Mucosa of stomach (tissue), 1 donor: ENCODE results near the gene ACAN.

Experiments used
- H3K27me3 ChIP-seq: one replicate; pipeline ENCODE4 v1.7.0; 2013; ENCODE audit warnings: mild to moderate bottlenecking, low read length; ENCODE audit not compliant: control insufficient read depth, insufficient read depth
- H3K36me3 ChIP-seq: one replicate; pipeline ENCODE4 v1.7.0; 2013; ENCODE audit warnings: low read length; ENCODE audit not compliant: control insufficient read depth, insufficient read depth
- H3K4me1 ChIP-seq: one replicate; pipeline ENCODE4 v1.7.0; 2013; ENCODE audit warnings: mild to moderate bottlenecking, low read length; ENCODE audit not compliant: control insufficient read depth, insufficient read depth
- H3K4me3 ChIP-seq: one replicate; pipeline ENCODE4 v1.7.0; 2013; ENCODE audit warnings: low read length
- H3K9ac ChIP-seq: one replicate; pipeline ENCODE4 v1.7.0; 2013; ENCODE audit warnings: mild to moderate bottlenecking, low read length, moderate library complexity
- H3K9me3 ChIP-seq: one replicate; pipeline ENCODE4 v1.7.0; 2013; ENCODE audit warnings: mild to moderate bottlenecking, low read length, moderate library complexity; ENCODE audit not compliant: control insufficient read depth
- donor health status: Pancreatic carcinoma.

Gene ACAN

DNA sequence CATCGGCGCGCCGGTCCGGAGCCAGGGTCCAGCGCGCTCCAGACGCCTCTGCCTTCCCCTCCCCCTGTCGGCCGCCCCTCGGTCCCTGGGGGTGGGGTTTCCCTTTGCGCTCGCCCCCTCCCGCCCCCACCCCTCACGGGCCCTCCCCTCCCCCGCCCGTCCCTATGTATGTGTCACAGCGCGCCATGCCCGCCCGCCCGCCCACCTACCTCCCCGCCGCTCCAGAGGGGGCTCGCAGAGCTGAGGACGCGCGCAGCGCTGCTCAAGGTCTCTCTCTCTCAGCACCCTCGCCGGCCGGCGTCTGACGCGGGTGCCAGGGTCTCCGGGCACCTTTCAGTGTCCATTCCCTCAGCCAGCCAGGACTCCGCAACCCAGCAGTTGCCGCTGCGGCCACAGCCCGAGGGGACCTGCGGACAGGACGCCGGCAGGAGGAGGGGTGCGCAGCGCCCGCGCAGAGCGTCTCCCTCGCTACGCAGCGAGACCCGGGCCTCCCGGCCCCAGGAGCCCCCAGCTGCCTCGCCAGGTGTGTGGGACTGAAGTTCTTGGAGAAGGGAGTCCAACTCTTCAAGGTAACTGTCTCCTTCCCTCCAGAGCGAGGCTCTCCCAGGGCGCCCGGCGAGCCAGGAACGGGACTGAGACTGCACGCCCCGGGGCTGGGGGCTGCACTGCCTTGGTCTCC, at the start of gene ACAN:
ACAN (plus strand) TSS at position 196 of the 679 bp plus-strand sequence. CDS start 32,771 bp downstream, outside the sequence.
- peaks cover 33% of the 10 kb centered on the region for H3K27me3 ChIP-seq
- no peaks in the 10 kb centered on the region for H3K9me3 ChIP-seq
- no peak within 1 kb of the TSS for H3K4me3 ChIP-seq
- H3K4me1 ChIP-seq = no peaks in the 10 kb centered on the region
- H3K9ac ChIP-seq = no peak within 1 kb of the TSS
- no peaks in the 10 kb centered on the region for H3K36me3 ChIP-seq

DNA sequence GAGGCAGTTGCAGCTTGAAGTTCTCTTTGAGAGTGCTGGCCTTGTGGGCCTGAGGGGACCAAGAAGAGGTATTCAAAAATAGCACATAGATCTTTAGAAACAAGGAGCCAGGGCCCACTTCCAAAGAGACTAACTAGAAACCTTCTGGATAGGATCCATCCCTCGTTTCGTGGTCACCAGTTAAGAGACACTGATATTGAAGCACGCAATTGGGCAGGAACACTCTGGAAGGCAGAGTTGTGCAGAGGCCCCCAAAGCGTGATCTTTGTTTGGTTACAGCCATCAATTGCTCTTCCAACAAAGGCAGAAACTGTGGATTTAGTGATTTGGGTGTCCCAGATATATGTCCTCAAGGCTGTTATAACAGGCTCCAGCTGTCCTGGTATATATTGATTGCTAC, 46.7 kb upstream of the ACAN start:
- H3K9me3 ChIP-seq = no peaks in the 10 kb centered on the region
- no peaks in the 10 kb centered on the region for H3K27me3 ChIP-seq
- H3K4me3 ChIP-seq = no peak overlapping the region
- H3K4me1 ChIP-seq = no peaks in the 10 kb centered on the region
- H3K36me3 ChIP-seq = no peaks in the 10 kb centered on the region
- no peak overlapping the region for H3K9ac ChIP-seq

DNA sequence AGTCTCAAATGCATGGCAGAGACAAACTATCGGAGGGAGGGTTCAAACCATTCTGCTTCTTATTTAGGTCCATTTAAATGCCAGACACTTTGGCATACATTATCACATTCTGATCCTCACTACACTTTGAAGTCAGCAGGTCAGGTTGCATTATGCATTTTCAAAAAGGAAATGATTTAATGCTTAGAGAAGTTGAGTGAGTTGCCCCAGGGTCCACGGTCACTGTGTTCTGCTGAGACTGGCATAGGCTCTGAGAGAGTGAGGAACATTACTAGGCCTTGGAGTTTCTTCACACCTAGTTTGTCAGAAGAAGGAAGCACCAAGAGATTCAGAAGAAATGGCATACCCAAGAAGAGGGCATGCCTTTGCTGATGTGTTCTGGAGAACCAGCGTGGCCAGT, 46.3 kb upstream of the ACAN start:
- H3K36me3 ChIP-seq = no peaks in the 10 kb centered on the region
- H3K4me3 ChIP-seq = no peak overlapping the region
- H3K9ac ChIP-seq = no peak overlapping the region
- no peaks in the 10 kb centered on the region for H3K9me3 ChIP-seq
- H3K4me1 ChIP-seq = no peaks in the 10 kb centered on the region
- H3K27me3 ChIP-seq = no peaks in the 10 kb centered on the region

DNA sequence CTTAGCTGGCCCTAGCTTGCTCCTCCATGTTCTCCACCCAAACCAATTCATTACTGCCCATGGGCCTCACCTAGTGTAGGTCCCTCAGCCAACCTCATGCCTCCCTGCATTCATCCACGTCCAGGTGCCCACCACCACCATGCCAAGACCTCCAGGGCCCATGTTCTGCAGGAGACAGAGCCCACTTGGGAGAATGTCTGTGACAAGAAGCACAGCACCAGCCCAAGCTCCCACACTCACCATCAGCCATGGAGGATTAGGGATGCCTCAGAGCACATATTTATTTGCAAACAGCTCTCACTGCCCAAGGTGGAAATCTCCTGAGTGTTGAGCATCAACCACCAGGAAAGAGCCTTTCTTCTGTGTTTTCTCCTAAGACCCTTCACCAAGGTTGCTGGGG, 43.4 kb upstream of the ACAN start:
- Histone ChIP-seq H3K4me1 (no peaks in the 10 kb centered on the region), H3K4me3 (no peak overlapping the region), H3K36me3 (no peaks in the 10 kb centered on the region), H3K27me3 (no peaks in the 10 kb centered on the region), H3K9me3 (no peaks in the 10 kb centered on the region), H3K9ac (no peak overlapping the region)

DNA sequence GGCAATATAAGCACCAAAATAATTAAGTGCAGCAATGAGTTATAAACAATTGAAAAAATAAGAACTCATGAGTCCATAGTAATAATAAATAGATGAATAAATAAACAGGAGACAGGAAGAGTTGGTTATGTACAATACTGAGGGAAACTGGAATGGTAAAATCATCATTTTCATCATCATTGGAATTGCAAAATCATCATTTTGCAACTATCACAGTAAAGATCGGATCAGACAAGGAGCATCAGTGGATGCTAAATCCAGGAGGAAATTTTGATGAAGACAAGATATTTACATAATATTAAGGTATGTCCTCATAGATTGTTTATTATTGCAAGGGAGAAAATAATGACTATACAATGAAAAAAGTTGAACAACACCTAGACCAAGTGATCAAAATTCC, 38.8 kb upstream of the ACAN start:
- Histone ChIP-seq H3K9me3 (no peaks in the 10 kb centered on the region), H3K4me1 (no peaks in the 10 kb centered on the region), H3K36me3 (no peaks in the 10 kb centered on the region), H3K27me3 (peaks cover 9% of the 10 kb centered on the region), H3K9ac (no peak overlapping the region), H3K4me3 (no peak overlapping the region)

DNA sequence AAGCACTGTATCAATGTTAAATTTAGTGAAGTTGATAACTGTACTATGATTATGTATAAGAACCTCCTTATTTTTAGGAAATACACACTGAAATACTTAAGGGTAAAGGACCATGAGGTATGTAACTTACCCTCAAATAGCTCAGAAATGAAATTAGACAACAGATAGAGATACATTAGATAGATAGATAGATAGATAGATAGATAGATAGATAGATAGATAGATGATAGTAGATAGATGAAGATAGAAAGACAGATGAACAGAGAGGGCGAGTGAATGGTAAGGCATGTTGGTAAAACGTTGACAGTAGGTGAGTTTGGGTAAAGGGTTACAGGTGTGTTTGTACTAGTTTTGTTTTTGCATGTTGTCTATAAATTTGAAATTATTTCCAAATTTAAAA, 38.0 kb upstream of the ACAN start:
- Histone ChIP-seq H3K4me1 (no peaks in the 10 kb centered on the region), H3K9ac (no peak overlapping the region), H3K36me3 (no peaks in the 10 kb centered on the region), H3K4me3 (no peak overlapping the region), H3K27me3 (peaks cover 9% of the 10 kb centered on the region), H3K9me3 (no peaks in the 10 kb centered on the region)

DNA sequence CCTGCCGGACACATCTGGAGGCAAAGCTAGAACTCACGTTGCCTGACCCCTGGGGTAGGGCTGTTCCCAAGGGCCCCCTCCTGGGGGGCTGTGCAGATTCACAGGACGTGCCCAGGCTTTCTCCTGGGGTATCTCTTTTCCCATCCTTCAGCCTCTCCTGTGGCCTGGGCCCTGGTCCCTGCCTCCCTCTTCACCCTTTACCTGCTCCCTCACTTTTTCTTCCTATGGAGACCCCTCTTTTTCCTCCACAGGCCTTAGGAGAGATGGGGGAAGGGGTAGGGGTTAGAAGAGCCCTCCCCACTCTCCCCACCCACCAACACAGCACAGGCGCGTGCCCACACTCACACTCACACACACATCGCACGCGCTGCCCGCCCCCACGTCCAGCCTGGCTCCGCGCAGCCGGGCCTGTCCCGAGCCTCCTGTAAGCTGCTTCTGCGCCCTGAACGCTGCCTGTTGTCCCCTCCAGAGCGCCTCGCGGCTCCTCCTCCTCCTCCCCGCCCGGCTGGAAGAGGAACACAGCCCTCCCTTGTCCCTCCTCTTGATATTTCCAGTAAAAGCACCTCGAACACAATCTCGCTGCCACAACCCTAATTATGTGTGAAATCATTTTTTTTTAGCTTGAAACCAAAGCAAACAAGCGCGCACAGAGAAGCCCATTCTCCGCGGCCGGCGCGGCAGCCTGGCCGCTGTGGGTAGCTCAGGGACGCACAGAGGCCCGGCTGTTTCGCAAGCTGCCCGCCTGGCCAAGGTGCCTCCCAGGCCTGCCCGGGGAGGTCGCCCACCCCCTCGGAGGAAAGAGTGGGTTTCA, 33.9 kb upstream of the ACAN start:
- Histone ChIP-seq H3K9me3 (no peaks in the 10 kb centered on the region), H3K4me1 (no peaks in the 10 kb centered on the region), H3K9ac (no peak overlapping the region), H3K4me3 (no peak overlapping the region), H3K27me3 (peaks cover 9% of the 10 kb centered on the region), H3K36me3 (no peaks in the 10 kb centered on the region)

DNA sequence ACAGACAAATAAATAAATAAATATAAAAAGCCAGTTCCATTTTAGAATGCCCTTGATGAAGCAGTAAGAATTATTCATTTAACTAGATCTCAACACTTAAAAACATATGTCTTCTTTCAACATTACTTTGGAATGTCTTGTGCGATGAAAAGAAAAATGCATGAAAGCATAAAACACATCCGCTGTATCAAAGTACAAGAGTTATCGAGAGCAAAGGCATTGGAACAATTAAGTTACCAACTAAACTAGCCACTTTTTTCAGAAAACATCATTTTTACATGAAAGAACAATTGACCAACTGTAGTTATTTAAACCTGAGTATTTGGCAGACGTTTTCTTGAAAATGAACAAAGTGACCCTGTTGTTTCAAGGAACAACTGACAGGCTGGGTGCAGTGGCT, 27.5 kb upstream of the ACAN start:
- no peaks in the 10 kb centered on the region for H3K9me3 ChIP-seq
- no peaks in the 10 kb centered on the region for H3K36me3 ChIP-seq
- no peaks in the 10 kb centered on the region for H3K27me3 ChIP-seq
- no peak overlapping the region for H3K4me3 ChIP-seq
- H3K4me1 ChIP-seq = no peaks in the 10 kb centered on the region
- H3K9ac ChIP-seq = no peak overlapping the region

DNA sequence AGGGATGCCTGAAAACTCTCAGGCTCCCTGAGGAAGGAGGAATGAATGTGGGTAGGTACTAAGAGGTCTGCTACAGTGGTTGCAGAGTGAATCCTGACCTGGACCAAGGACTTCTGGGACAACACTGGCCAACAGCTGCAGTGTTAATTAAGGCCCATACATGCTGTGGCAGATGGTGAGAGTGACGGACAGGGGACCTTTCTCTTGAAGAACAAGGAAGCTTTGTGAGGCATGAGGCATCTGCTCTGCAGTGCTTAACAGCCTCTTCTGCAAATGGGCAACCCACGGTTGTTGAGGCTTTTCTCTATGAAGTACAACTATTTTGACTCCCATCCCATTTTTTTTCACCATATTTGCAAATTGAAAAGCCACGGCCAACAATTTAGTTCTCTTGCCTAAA, 26.6 kb upstream of the ACAN start:
- Histone ChIP-seq H3K4me3 (no peak overlapping the region), H3K4me1 (no peaks in the 10 kb centered on the region), H3K9ac (no peak overlapping the region), H3K9me3 (no peaks in the 10 kb centered on the region), H3K27me3 (no peaks in the 10 kb centered on the region), H3K36me3 (no peaks in the 10 kb centered on the region)

DNA sequence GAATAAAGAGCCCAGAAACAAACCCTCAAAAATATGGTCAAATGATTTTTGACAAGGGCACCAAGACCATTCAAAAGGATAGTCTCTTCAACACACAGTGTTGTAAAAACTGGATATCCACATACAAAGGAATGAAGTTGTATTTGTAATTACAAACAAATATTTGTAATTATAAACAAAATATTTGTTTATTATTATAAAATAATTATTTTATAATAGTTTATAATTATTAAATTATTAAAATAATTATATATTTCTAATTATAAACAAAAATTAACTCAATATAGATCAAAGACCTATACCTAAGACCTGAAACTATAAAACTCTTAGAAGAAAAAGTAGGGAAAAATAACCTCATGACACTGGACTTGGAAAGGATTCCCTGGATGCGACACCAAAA, 23.3 kb upstream of the ACAN start:
- no peaks in the 10 kb centered on the region for H3K27me3 ChIP-seq
- no peak overlapping the region for H3K4me3 ChIP-seq
- no peaks in the 10 kb centered on the region for H3K9me3 ChIP-seq
- H3K4me1 ChIP-seq = no peaks in the 10 kb centered on the region
- H3K36me3 ChIP-seq = no peaks in the 10 kb centered on the region
- no peak overlapping the region for H3K9ac ChIP-seq

DNA sequence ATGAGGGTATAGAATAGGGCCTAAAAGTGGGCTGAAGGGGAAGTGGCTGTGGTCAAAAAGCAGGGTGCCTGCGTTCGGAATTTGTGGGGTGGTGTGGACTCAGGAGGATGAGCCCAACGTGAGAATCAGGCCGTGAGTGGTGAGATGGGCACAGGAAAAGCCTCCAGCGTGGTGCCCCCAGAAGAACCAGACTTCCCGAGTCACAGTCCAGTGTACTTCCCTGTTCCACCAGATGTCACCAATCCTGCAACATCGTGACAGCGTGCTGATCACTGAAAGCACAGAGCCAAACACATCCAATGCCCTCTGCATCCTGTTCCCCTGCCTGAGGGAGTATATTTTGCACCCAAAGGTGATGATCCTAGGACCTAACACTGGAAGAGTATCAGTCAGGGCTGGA, 20.8 kb upstream of the ACAN start:
- H3K9ac ChIP-seq = no peak overlapping the region
- H3K4me3 ChIP-seq = no peak overlapping the region
- H3K36me3 ChIP-seq = no peaks in the 10 kb centered on the region
- H3K4me1 ChIP-seq = no peaks in the 10 kb centered on the region
- H3K9me3 ChIP-seq = no peaks in the 10 kb centered on the region
- H3K27me3 ChIP-seq = no peaks in the 10 kb centered on the region

DNA sequence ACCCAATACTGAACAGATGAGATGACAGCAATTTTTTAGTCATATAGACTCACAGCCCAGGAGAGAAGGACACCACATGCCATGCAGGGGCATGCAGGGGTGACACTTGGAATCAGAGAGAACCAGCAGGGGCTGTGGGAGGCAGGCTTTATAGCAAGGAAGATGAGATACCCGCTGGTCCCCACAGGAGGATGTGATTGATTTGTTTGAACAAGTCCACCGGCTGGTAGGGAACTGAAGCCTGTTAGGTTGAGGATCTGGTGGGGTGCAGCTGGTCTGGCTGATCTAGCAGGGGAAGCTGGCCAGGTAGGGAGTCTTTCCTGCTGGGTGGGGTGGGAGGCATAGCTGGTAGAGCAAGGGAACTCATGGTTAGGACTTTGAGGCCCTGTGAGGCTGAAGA, 18.0 kb upstream of the ACAN start:
- Histone ChIP-seq H3K4me1 (no peaks in the 10 kb centered on the region), H3K27me3 (no peaks in the 10 kb centered on the region), H3K4me3 (no peak overlapping the region), H3K9me3 (no peaks in the 10 kb centered on the region), H3K9ac (no peak overlapping the region), H3K36me3 (no peaks in the 10 kb centered on the region)
